ENCODE data around the gene NSMCE1. TPM values are rescaled to one million over a fixed set of nuclear protein-coding genes. Genes with fewer than 3 reads are reported as not detected.

Gene NSMCE1
- total RNA-seq, 1 donor from 2014 or later: 61.0 TPM

- ChIA-PET CTCF (interaction anchor here (0.6 to 3.5 kb wide), 12 partner anchors 12 to 176 kb away, joined by 3 to 21 read pairs (median 3); no protein-coding TSS in a partner anchor), POLR2A (interaction anchor here (0.6 to 11.1 kb wide), 14 partner anchors 24 to 222 kb away, joined by 3 to 96 read pairs (median 6); partner anchors contain the start of gene KDM8)
- H3K27me3 Mint-ChIP-seq: no peaks in the 10 kb centered on the region
- H3K27ac Mint-ChIP-seq: peak overlapping the region; percentile 24
- peaks cover 91% of the 10 kb centered on the region for H3K4me1 Mint-ChIP-seq
- H3K36me3 Mint-ChIP-seq (ENCODE audit: low read depth): peaks cover 40% of the 10 kb centered on the region
- intact Hi-C loops (cut with micrococcal nuclease): no loop called here
- peak; percentile 40 for ATAC-seq (ENCODE audit: low read depth)
- TF ChIP-seq CTCF (IDR thresholded peaks at IDR 0.05): no peak
- H3K9me3 Mint-ChIP-seq: no peaks in the 10 kb centered on the region
- H3K4me3 Mint-ChIP-seq: peak overlapping the region; percentile 56
- DNase-seq: peak; percentile 41
These were observed 38.0 kb downstream of the NSMCE1 start for GRCh38 chr16:27230562-27231001.

- Mint-ChIP-seq H3K4me1 (peaks cover 86% of the 10 kb centered on the region), H3K9me3 (no peaks in the 10 kb centered on the region), H3K27me3 (no peaks in the 10 kb centered on the region), H3K4me3 (no peak overlapping the region), H3K36me3 (ENCODE audit: low read depth) (peaks cover 37% of the 10 kb centered on the region), H3K27ac (peak overlapping the region; percentile 24)
- ChIA-PET CTCF (interaction anchor here (0.8 to 3.5 kb wide), 12 partner anchors 13 to 230 kb away, joined by 3 to 21 read pairs (median 4); no protein-coding TSS in a partner anchor), POLR2A (interaction anchor here (0.5 to 11.1 kb wide), 12 partner anchors 24 to 223 kb away, joined by 3 to 96 read pairs (median 6); partner anchors contain the start of gene KDM8)
- DNase-seq (no peak), ATAC-seq (ENCODE audit: low read depth) (no peak)
- no peak for TF ChIP-seq CTCF (IDR thresholded peaks at IDR 0.05)
- intact Hi-C loops (cut with micrococcal nuclease): no loop called here
These were observed 38.6 kb downstream of the NSMCE1 start for GRCh38 chr16:27229891-27230470.

GRCh38 chr16:27228621-27229501, 39.7 kb downstream of the NSMCE1 start:
- TF ChIP-seq CTCF (IDR thresholded peaks at IDR 0.05): no peak
- DNase-seq (no peak), ATAC-seq (ENCODE audit: low read depth) (no peak)
- CTCF ChIA-PET: interaction anchor here (0.6 to 3.5 kb wide), 7 partner anchors 25 to 231 kb away, joined by 3 to 21 read pairs (median 4); no protein-coding TSS in a partner anchor
- H3K27ac Mint-ChIP-seq: peak overlapping the region; percentile 64
- H3K4me3 Mint-ChIP-seq: peak overlapping the region; percentile 62
- H3K36me3 Mint-ChIP-seq (ENCODE audit: low read depth): peaks cover 41% of the 10 kb centered on the region
- no peaks in the 10 kb centered on the region for H3K27me3 Mint-ChIP-seq
- peaks cover 74% of the 10 kb centered on the region for H3K4me1 Mint-ChIP-seq
- H3K9me3 Mint-ChIP-seq: no peaks in the 10 kb centered on the region
- intact Hi-C loops (cut with micrococcal nuclease): no loop called here
- POLR2A ChIA-PET: interaction anchor here (0.5 to 11.1 kb wide), 6 partner anchors 25 to 212 kb away, joined by 3 to 96 read pairs (median 4); partner anchors contain the start of gene KDM8

GRCh38 chr16:27228045-27228444, 40.5 kb downstream of the NSMCE1 start:
- Mint-ChIP-seq H3K36me3 (ENCODE audit: low read depth) (peaks cover 43% of the 10 kb centered on the region), H3K27me3 (no peaks in the 10 kb centered on the region), H3K4me1 (peaks cover 66% of the 10 kb centered on the region), H3K9me3 (no peaks in the 10 kb centered on the region), H3K4me3 (no peak overlapping the region), H3K27ac (no peak overlapping the region)
- ChIA-PET POLR2A (interaction anchor here (0.5 to 3.6 kb wide), 2 partner anchors 24 to 213 kb away, joined by 4 to 18 read pairs; partner anchors contain the start of gene KDM8), CTCF (interaction anchor here (1.3 kb wide), 1 partner anchor 140 kb away, joined by 5 read pairs; no protein-coding TSS in a partner anchor)
- intact Hi-C loops (cut with micrococcal nuclease): no loop called here
- ATAC-seq (ENCODE audit: low read depth): no peak
- TF ChIP-seq CTCF (IDR thresholded peaks at IDR 0.05): no peak
- no peak for DNase-seq
